GM21515 (cell line): Measurements from ENCODE around the gene SPAG17.
A peak's percentile ranks its signal among the peaks of the same experiment; 100 is the strongest.

ENCODE experiments used
- ATAC-seq: cut with Tn5 transposase; IDR thresholded peaks from one replicate; pipeline ENCODE4 v1.9.1; 2021; ENCODE audit not compliant: unreplicated experiment

Gene SPAG17

GRCh38 chr1:118081387-118081786 lies 103.6 kb downstream of the SPAG17 start:
- peak; percentile 90 for ATAC-seq

GRCh38 chr1:118077331-118078045 lies 107.5 kb downstream of the SPAG17 start:
- no peak for ATAC-seq

- ATAC-seq: no peak
Measured at GRCh38 chr1:118075116-118075515, 109.9 kb downstream of the SPAG17 start.

GRCh38 chr1:118073648-118074435 lies 111.2 kb downstream of the SPAG17 start:
- ATAC-seq: no peak

GRCh38 chr1:118049981-118050380 lies 135.0 kb downstream of the SPAG17 start:
- ATAC-seq: no peak

- ATAC-seq: no peak
Measured at GRCh38 chr1:118047650-118048224, 137.3 kb downstream of the SPAG17 start.

GRCh38 chr1:118047006-118047649 lies 137.9 kb downstream of the SPAG17 start:
- no peak for ATAC-seq

- ATAC-seq: no peak
Measured at GRCh38 chr1:118043624-118044023, 141.4 kb downstream of the SPAG17 start.

- no peak for ATAC-seq
Measured at GRCh38 chr1:118042501-118042900, 142.5 kb downstream of the SPAG17 start.

GRCh38 chr1:118039170-118039569 lies 145.9 kb downstream of the SPAG17 start:
- no peak for ATAC-seq

- no peak for ATAC-seq
Measured at GRCh38 chr1:118032883-118033282, 152.1 kb downstream of the SPAG17 start.

- no peak for ATAC-seq
Measured at GRCh38 chr1:118028267-118028666, 156.8 kb downstream of the SPAG17 start.

- ATAC-seq: no peak
Measured at GRCh38 chr1:118023199-118023598, 161.8 kb downstream of the SPAG17 start.

GRCh38 chr1:118021668-118022067 lies 163.4 kb downstream of the SPAG17 start:
- no peak for ATAC-seq

- ATAC-seq: no peak
Measured at GRCh38 chr1:118018060-118018459, 167.0 kb downstream of the SPAG17 start.

GRCh38 chr1:118013938-118014337 lies 171.1 kb downstream of the SPAG17 start:
- ATAC-seq: no peak

- no peak for ATAC-seq
Measured at GRCh38 chr1:118013336-118013735, 171.7 kb downstream of the SPAG17 start.

- no peak for ATAC-seq
Measured at GRCh38 chr1:118012515-118013124, 172.4 kb downstream of the SPAG17 start.

GRCh38 chr1:118008011-118008410 lies 177.0 kb downstream of the SPAG17 start:
- ATAC-seq: no peak

- ATAC-seq: no peak
Measured at GRCh38 chr1:118007391-118007790, 177.6 kb downstream of the SPAG17 start.

GRCh38 chr1:118004312-118004711 lies 180.7 kb downstream of the SPAG17 start:
- ATAC-seq: no peak
